Stimulated activated CD8-positive, alpha-beta memory T cell treated with anti-CD3 and anti-CD28 coated beads, Interleukin-12 subunit alpha, Interleukin-12 subunit beta, amount 100 ng/mL, for 4 hours (primary cell): ENCODE measurements around the gene ITIH5.

Experiments
- DNase-seq: peaks from one replicate; pipeline ENCODE4 v3.0.0-alpha.2; 2020; ENCODE audit warnings: low read depth

ITIH5 gene

GRCh38 chr10:7583626-7584025 is 83.1 kb downstream of the ITIH5 start:
- no peak for DNase-seq

DNA sequence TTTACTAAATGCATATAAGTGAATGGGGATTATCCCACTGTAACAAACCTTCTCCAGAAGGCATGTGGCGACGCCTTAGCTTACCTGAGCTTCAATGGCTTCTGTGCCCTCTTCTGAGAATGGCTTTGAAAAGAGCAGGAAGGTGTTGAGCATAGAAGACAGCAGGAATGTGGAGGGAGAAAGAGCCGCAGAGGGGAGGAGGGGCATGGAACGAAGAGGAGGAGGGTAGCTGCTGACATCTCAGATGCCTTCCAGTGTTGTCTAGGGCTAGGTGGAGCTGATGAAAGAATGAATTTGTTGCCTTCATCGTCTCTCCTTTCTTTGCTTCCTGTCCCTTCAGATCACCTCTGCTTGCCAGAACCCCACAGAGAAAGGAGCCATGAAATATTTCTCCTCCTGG is 86.2 kb downstream of the ITIH5 start:
- DNase-seq, result no peak

- no peak for DNase-seq
Measured at GRCh38 chr10:7579681-7580080, 87.1 kb downstream of the ITIH5 start.

DNA sequence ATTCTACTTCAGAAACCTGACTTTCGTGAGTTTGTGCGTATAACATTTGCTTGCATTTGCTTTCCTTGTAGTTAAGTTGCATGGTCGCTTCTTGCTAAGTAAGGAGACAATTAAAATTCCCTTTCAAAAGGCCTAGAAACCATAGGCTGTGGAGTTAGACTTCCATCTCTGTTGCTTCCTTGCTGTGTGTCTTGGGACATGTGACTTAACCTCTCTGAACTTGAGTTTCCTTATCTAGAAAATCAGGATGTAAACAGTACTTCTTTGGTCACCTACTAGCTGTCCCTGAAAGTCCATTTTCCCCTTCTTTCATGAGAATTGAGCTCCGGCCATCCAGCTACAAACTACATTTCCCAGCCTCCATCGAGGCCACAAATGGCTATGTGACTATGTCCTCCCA is 89.2 kb downstream of the ITIH5 start:
- no peak for DNase-seq

- DNase-seq, result no peak
Measured at GRCh38 chr10:7577176-7577575, 89.6 kb downstream of the ITIH5 start.

DNA sequence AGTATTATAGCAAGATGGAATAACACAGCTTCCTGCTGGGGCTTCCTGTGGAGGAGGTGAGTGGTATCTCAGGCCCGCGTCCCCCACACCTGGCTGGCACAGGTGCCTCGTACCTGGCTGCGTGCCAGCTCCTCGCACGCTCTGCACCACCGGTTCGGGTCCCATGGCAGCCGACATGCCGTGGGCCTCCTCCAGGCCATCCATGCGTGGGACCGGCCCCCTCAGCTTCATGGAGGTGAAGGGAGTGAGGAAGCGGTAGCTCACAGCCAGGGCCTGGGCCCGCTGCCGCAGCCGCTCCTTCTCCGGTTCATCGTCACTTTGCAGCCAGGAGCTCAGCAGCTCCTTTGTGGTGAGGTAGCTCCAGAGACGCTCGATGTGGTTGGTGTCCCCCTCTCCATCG is 90.4 kb downstream of the ITIH5 start:
- DNase-seq, result no peak

DNA sequence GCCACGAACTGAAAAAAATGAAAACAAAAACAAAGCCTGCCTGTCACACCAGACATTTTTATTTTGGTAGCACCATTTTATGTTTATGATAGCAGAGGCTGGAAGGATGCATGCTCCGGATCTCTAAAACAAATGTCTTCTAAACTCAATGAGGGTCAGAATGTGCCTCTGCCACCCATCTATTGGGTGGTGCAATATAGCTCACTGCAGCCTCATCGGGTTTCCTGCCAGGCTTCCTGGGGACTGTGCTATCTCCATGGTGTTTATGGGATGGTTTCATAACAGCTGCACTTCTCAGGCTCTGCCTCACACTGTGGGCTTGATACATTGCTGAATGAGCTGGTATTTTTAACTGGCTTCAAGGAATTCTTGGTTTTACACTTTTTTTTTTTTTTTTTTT is 94.4 kb downstream of the ITIH5 start:
- DNase-seq, result no peak

- no peak for DNase-seq
Measured at GRCh38 chr10:7571981-7572380, 94.8 kb downstream of the ITIH5 start.

DNA sequence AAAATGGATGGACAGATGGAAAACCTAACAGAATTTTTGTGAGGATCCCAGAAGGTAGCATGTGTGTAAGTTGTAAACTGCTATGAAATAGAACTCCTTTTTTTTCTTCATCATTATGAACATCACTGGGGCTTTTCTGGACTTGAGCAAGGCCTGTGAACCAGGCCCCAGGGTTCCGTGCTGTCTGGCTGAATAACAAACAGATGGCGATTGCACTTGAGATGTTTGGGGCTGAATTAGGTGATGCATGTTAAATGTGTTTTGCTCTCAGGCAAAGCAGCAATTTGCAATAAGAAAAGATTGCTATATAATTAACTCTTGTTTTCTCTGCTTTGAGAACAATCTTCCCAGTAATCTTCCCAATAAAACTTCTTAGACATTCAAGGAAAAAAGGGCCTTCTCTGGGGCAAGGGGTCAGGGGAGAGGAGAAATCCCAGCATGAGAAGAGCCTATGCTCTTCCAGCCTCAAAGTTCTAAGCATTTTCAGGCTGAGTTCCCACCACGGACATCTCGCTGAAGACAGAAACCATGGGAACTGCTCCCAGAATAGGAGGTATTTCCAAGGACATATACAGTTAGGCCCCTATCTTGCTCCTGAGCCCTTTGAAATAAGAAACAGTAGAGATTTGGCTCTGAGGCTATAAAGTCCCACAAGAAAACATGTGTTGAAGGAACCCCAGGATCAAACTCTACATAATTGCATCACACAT is 98.7 kb downstream of the ITIH5 start:
- DNase-seq, result no peak

- DNase-seq, result no peak
Measured at GRCh38 chr10:7566891-7567290, 99.9 kb downstream of the ITIH5 start.

GRCh38 chr10:7565871-7566270 is 100.9 kb downstream of the ITIH5 start:
- no peak for DNase-seq

GRCh38 chr10:7563770-7564169 is 103.0 kb downstream of the ITIH5 start:
- no peak for DNase-seq

DNA sequence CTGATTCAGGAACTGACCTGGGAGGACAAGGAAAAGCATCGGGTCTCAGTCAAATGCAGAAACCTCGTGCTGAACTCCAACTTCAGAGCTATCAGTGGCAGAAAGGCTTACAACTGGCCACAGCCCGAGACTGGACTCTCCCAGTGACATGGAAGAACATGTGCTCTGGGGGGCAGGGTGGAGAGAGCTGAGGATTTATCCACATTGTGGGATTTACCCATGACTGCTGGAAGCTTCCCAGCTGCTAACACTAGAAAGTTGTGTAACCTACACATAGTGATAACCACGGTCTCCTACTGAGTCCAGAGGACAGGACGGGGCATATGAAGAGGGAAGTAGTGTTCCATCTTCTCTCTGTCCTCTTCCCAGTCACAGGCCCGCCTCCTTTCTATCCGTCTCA is 103.4 kb downstream of the ITIH5 start:
- no peak for DNase-seq

GRCh38 chr10:7561985-7562384 is 104.8 kb downstream of the ITIH5 start:
- no peak for DNase-seq

DNA sequence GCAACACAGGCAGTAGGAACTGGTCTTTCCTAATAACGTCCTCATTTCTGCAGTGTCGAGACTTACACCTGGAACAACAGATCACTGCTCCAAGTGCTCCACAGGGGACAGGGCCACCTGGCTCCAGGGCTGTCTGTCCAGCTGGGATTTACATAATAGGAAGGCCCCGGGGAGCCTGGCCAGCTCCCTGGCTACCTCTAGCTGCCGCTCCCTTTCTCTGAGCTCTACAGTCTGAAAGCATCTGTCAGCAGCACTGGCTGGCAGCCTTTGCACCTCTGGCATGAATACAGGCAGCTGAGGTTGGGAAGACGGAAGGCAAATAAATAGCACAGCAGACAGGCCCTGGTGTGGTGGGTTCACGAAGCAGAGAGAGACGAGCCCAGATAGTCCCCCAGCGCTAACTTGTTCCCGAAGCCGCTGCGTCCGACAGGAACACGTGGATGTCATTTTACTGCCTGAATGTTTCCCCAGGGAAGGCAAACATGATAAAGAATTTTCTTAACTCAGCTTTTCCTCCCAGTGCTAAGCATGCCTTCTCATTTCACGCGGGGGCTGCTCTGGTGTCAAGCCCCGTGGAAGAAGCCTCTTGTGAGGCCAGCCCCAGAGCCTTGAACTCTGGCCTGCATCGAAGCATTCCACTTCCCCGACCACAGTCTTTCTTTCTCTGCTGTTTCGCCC is 105.4 kb downstream of the ITIH5 start:
- DNase-seq, result no peak

- no peak for DNase-seq
Measured at GRCh38 chr10:7560519-7560918, 106.2 kb downstream of the ITIH5 start.

GRCh38 chr10:7559386-7559785 is 107.4 kb downstream of the ITIH5 start:
- DNase-seq, result no peak

GRCh38 chr10:7558036-7558435 is 108.7 kb downstream of the ITIH5 start:
- no peak for DNase-seq

- DNase-seq, result no peak
Measured at GRCh38 chr10:7553531-7553930, 113.2 kb downstream of the ITIH5 start.

DNA sequence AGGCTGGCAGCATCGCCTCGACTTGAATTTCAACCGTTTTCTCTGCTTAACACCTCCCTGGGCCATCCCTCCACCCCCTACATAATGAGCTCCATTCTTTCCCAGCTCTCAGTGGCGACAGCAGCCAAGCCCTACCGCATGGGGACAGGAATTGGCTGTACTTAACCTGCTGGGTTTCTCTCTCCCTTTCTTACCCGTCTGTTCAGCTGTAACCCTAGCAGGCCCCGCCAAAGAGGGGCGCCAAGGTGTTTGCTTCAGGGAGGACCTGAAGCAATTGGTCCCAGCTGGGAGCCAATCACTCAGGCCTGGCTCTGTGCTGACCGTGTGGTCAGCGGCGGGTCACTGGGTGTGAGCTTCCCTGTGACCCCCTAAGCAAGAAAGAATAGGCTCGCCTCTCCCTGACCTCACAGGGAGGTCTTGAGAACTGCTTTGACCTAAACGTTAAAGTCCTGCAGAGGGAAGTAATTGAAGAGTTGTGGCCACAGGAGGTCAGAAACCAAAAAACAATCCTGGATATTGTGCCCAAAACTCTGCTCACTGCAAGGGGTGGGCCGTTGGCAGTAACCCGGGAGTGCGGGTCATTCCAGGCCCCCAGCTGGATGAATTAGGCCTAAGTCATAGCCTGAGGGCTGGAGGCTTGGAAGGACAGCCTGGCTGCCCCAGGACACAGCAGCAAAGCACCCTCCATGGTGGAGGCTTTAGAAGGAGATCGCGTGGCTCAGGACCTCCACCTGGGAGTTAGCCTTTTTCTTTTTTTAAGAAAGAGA is 114.6 kb downstream of the ITIH5 start:
- no peak for DNase-seq

- no peak for DNase-seq
Measured at GRCh38 chr10:7551289-7551688, 115.5 kb downstream of the ITIH5 start.

DNA sequence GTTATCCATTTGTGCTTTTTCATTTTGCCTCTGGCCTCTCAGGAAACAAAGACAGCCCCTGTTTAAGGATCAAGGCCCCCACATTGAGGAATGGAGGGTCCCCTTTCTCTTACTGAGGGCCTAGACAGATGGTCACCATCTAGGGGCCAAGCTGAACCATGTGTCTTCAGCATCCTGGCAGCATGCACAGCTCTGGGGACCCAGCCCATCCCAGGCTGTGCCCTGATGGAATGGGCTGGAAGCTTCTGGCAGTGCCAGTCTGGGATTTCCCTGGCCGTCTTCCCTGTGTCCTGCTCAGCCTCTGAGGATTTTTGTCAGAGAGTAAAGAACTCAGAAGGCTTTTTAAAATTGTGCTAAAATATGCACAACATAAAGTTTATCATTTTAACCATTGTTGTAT is 116.8 kb downstream of the ITIH5 start:
- no peak for DNase-seq

DNA sequence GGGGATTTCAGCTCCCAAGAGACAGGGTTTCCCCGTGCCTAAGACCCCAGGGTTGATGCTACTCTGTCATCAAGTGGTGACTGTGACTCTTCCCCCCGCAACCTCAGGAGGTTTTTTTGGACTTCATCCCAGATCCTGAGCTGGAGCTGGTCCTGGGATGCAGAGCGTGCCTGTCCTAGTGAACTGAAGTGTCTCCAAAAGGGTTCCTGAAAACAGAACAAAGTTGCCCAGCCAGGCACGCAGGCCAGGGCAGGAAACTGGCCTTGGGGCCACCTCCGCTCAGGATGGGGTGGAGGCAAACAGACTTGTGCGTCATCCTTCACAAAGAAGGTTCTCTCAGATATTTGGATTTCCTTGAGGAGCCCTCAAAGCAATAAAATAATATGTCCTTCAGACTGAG is 118.9 kb downstream of the ITIH5 start:
- DNase-seq, result no peak
